IPS-18c (cell line): ENCODE results near the gene TNFRSF18.

Experiments used
- H3K4me3 ChIP-seq: 2 replicates; pipeline ENCODE4 v1.7.0; 2013; ENCODE audit warnings: low read depth, mild to moderate bottlenecking, low read length, moderate library complexity; ENCODE audit not compliant: insufficient read depth
- H3K9me3 ChIP-seq: one replicate; pipeline ENCODE4 v1.6.1; 2013; ENCODE audit warnings: mild to moderate bottlenecking, low read length, moderate library complexity; ENCODE audit not compliant: control insufficient read depth, insufficient read depth

The TNFRSF18 gene

DNA sequence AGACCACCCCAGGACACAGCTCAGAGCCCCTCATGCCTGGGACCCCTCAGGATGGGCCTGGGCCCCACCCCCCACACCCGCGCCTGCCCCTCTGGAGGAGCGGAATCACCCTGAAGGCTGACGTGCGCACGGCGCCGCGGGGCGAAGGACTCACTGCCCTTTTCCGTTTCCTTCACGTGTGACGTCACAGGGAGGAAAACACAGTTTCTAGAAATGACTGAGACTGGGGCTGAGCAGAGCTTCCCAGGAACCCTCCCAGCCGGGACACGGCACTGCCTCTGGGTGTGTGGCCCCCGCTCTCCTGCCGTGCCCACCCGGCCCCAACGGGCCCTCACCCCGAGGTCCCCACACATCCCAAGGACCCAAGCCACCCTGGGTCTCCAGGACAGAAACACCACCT, 12.9 kb upstream of the TNFRSF18 start:
- Histone ChIP-seq H3K9me3 (no peaks in the 10 kb centered on the region), H3K4me3 (no peak overlapping the region)

DNA sequence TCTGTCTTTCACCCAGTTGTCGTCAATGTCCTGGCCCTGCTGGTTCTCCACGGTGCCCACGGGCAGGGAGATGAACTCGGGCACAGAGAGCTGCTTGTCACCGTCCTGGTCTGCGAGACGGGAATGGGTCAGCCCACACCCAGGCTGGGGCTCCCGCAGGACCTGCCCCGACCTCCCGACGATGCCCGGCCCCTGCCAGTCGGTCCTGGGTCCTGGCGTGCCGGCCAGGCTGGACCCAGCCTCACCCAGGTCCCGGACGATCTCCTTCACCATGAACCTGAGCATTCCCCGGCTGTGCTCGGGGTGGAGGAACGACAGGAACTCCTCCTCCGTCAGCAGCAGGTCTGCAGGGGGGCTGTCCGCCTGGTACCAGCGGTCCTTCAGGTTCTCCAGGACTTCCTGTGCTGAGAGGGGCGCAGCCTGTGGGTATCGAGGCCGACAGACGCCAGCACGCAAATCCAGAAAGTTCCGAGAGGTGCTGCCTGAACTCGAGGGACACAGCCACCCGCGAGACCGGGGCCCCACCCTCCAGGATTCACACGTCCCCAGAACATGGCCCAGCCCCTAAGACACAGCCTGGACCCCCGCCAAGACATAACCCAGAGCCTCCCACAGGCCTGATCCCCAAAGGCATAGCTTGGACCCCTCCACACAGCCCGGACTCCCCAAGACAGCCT, 12.3 kb upstream of the TNFRSF18 start:
- no peaks in the 10 kb centered on the region for H3K9me3 ChIP-seq
- H3K4me3 ChIP-seq, result no peak overlapping the region

DNA sequence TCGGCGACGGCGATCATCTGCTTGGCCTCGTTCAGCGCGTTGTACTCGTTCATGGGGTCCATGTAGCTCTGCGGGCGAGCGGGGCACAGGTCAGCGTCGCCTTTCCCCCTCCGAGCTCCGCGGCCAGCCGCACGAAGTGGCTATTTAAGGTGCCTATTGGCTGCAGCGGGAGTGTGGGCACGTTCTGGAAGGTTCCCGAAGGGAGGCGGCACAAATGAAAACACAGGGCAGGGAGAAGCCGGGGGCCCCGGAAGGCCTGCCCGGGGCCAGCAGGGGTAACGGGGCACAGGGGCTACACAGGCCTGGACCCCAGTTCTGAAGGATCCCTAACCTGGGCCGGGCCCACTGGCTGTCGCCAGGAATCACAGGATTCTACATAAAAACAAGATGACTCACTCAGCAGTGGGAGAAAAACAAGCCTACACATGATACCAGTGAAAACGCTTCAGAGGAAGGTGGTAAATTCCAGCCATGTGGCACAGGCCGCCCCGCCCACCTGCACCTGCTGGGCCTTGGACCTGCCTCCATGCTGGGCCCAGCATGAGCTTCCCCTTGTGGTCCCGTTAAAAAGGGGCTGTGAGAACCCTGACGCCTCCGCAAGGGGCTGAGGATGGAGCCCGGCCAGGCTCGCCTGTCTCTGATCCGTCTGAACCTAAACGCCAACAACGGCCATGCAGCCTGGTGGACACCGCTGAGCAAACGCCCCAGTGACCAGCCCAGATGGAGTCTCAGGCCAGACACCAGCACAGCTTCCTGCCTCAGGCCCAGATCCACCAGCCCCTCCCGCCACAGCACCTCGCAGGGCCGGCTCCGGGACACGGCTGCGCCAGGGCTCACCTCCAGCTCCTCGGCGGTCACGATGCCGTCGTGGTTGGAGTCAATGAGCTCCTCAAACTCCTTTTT, 11.5 kb upstream of the TNFRSF18 start:
- Histone ChIP-seq H3K4me3 (no peak overlapping the region), H3K9me3 (no peaks in the 10 kb centered on the region)

DNA sequence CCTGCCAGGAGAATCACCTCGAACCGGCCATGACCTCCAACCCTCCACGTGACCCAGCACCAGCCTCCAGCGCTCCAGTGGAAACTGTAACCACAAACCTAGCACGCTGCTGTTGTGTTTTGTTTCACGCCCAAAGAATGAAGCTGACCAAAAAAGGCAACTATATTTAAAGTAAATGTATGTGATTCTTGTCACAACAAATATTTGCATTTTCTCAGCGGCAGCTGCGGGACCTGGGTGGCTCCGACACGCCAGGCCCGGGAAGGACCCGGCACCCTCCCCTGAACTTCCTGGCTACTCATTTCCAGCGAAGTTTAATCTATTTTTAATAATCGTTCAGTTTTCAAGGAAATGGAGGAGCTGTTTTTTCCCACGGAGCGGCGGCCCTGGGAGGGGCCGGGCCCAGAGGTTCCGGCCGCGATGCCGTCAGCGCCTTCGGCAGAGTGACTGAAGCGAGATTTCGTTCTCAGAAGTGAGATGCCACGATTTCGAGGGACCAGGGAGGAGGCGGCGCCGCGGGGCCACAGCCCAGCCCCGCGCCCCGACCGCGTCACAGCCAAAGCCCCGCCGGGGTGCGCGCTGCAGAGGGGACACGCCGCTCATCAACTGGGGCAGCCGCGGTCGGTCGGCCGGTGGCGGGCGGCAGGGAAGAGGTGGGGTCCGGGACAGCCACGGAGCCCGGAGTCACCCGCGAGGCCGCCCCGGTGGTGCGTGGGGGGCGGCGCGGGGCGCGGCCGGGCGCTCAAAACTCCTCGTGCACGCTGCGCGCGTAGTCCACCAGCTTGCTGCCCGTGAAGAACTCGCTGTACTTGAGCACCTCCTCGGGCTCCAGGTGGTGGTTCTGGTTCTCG, 10.6 kb upstream of the TNFRSF18 start:
- H3K9me3 ChIP-seq, result no peaks in the 10 kb centered on the region
- H3K4me3 ChIP-seq, result no peak overlapping the region

DNA sequence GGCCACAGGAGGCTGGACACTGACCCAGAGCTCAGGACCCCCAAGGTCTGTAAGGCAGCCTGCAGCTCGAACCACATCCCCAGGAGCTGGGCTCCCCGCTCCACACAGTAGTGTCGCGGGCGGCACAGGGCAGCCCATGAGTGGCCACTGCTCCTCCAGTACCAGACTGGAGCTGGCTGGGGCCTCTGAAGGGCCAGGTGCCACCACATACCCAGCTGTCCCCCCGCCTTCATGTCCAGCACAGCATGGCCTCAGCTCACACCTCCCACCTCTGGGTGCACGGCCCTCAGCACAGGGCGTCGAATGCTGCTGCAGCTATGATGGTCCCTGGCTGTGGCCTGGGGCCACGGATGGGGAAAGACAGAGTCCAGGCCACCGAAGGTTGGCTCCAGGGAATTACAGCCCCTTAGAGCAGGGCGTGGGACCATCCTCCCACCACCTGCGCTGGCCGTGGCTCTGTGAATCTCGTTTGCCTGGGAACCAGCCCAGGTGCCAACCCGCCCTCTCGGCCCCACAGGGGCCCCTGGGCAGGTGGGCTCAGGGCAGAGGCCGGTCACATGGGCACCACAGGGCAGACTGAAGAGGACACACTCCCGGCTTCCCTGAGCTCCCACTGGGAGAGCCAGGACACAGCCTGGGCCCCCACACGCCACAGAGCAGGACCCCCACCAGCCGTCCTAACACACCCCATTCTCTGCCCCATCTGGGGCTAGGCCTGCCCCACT, 9.7 kb upstream of the TNFRSF18 start:
- Histone ChIP-seq H3K9me3 (no peaks in the 10 kb centered on the region), H3K4me3 (no peak overlapping the region)

DNA sequence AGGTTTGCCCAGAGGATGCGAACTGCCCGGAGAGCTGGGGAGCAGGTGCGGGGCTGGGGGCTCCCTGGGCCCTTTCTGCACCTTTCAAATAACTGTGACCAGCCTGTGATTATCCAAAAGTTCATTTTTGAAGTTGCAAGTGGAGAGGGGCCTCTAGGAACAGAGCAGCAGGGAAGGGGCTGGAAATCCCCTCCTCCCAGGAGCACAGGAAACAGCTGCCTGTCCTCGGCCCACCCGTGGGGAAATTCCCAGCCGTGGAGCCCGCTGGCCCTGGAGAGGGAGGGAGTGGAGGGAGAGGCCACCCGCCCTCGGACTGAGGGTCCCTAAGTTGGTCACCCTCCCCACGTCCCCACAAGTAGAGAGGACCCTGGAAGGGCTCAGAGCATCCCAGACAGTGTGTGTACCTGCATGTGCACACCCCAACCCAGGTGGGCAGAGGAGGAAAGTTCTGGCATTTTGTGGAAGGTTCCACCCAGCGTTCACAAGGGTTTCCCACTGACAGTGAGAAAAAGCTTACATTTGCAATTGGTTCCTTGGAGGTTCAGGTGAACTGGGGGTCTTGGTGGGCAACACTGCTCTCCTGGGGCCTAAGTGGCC, 8.8 kb upstream of the TNFRSF18 start:
- Histone ChIP-seq H3K4me3 (no peak overlapping the region), H3K9me3 (no peaks in the 10 kb centered on the region)

DNA sequence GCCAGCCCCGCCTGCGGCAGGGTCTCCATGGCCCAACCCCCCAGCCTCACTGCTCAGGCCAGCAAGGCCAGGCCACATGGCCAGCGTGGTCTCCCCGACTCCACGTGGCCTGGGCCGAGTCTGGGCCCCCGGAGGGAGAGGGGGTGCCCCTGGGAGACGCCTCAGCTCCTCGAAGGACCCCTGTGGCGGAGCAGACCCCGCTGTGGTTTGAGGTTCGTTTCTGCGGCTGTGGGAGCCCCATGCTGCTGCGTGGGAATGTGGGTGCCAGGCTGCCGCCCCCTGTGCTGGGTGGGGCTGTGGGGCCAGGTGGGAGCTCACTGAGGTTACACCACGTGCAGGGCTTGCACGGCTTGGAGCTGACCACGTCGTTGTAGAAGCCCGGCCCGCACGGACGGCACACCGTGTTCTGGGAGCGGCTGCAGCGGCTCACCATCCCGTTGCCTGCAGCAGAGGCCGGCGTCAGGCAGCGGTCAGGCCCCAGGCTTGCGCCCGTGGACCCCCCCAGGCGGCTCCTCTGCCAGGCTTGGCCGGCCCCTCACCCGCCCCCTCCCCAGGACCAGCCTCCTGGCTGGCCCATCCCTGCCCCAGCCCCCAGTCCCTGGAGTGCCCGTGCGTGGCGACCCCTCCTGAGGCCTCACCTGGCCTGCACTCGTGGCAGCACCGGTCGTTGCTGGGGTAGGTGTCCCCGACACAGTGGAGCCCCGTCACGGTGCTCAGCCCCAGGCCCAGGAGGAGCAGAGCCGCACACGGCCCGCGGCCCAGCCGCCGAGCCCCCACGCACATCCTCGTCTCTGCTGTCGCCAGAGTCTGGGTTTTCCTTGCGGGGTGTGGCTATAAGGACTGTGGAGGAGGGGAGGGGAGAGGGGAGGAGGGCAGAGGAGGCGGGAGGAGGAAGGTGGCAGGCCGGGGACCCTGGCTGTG, 7.2 kb upstream of the TNFRSF18 start, which contains the start of gene TNFRSF4:
Gene TNFRSF4, minus strand, starts transcription at position 809 of the 921 bp plus-strand sequence. Its CDS starts 26 bp downstream, at position 783.
- Histone ChIP-seq H3K4me3 (no peak within 1 kb of the TSS), H3K9me3 (no peaks in the 10 kb centered on the region)

DNA sequence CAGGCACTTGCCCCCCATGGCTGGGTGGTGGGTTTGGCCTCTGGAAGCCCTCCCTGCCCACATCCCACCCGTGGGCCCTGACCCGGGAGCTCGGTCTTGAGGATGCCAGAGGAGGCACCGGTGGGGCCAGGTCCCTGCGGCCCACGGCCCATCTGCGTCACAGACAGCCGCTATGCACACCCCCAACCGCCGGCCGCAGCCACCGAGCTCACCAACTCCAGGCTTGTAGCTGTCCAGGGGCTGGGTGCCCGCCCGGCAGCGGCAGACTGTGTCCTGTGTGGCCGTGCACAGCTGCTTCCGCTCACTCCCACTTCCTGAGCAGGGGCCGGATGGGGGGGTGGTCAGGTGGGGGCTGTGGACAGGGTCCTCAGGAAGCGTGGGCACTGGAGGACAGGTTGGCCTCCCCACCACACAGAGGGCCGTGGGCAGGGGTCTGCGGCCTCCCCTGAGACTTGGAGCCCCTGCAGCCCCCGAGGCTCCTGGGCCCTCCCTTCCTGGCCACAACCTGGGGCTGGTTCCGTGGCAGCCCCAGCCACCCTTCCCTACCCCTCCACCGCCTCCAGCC, 6.5 kb upstream of the TNFRSF18 start:
- H3K9me3 ChIP-seq, result no peaks in the 10 kb centered on the region

DNA sequence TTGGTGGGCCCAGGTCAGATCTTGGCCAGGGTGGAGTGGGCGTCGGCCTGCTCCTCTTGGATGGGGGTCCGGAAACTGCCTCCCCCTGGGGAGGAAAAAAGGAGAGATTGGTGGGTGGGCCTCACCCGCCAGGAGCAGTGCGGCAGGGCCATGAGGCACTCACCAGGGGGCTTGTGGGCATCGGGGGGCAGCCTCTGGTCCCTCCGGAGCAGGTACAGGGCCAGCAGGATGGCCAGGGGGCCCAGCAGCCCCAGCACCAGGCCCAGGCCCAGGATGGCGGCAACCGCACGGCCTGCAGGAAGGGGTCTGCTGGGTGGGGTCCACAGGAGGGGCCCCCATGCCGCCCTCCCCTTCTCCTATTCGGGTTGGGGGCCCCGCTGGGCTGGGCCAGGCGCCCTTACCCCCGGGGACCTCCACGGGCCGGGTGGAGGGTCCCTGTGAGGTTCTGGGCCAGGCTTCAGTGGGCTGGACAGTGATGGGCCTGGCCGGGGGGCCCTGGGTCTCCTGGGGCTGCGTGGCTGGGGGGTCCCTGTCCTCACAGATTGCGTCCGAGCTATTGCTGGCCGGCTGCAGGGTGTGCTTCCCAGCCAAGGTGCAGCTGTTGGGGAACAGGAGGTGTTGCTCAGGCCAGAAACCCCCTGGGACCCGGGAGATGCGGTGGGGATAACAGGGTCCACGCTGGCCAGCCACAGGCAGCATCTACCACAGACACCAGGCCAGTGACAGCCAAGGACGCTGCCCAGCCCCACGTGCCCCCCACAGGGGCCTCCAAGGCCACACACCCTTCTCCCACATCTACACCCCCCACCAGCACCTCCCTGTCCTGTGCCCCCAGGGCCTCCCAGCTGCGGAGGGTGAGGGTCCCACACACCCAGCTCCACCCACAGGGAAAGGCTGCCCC, 5.4 kb upstream of the TNFRSF18 start:
- Histone ChIP-seq H3K4me3 (no peak overlapping the region), H3K9me3 (no peaks in the 10 kb centered on the region)

More for the DNA sequence above, 6.5 kb upstream of the TNFRSF18 start:
- H3K4me3 ChIP-seq, result no peak overlapping the region

DNA sequence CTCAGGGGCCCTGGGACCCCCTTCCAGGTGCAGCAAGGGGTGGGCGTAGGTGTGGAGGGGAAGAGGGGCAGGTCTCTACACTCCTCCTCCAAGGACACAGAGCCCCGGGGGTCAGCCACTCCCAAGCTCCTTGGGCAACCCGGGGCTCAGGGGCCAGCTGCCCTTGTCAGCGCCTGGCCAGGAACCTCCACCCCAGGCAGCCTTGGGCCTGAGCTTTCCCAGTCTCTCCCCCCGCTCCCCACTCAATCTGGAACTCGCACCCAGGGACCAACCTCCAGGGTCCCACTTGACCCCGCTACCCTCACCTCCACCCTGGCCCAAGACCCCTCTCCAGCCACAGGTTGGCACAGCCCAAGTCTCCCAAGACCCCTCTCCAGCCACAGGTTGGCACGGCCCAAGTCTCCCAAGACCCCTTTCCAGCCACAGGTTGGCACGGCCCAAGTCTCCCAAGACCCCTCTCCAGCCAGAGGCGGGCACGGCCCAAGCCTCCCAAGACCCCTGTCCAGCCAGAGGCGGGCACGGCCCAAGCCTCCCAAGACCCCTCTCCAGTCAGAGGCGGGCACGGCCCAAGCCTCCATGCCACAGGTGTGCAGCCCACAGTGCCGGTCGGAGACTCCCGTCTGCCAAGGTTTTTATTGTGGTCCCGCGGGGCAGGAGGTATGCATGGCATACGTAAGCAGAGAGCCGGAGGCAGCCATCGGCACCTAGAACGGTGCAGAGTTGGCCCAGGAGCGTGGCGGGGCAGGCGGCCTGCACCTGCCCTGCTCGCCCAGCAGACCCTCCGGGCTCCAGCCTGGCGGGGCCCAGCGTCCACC, 4.5 kb upstream of the TNFRSF18 start:
- Histone ChIP-seq H3K4me3 (no peak overlapping the region), H3K9me3 (no peaks in the 10 kb centered on the region)

DNA sequence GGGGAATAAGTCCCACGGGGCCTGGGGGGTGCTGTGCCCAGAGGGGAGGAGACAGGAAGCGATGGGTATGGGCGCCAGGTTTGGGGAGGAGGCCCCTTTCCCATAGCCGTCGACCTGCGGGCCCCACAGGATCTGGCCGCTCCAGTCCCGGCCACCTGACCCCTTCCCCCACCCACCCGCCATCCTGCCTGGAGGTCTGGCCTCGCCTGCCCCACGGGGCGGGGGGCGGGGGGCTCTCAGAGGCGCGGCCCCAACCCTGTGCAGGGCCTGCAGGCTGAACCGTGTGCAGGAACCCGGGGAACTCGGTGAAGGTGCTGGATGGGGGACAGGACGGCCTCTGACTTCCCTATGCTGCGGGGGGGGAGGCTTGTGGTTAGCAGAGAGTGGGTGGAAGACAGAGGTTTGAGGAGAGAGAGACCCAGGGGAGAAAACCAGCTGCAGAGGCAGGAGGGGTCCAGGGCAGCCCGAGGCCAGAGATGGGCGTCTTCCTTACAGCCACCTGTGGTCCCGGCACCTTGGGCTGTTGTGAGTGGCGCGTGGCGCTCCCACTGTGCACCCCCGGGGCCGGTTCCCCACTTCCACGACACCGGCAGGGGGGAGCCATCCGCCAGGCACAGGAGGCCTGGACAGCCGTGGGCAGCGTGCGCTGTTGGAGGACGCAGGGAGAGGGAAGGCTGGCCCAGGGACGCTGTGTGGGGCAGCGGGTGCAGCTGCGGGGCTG, 2.5 kb upstream of the TNFRSF18 start:
- Histone ChIP-seq H3K4me3 (no peak overlapping the region), H3K9me3 (no peaks in the 10 kb centered on the region)

DNA sequence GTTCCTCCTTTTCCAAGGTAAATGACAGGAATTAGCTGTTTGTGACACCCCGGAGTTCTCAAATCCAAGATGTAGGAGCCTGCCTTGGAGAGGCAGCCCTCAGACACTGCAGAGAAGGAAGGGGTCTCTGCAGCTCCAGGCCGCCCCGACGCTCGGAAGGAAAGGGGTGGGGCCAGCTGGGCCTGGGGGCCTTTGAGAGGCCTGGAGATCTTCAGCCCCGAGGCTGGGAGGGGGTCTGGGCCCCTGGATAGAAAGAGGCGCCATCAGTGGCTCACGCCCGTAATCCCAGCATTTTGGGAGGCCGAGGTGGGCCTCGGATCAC, 1.1 kb upstream of the TNFRSF18 start:
- H3K9me3 ChIP-seq, result no peaks in the 10 kb centered on the region
- H3K4me3 ChIP-seq, result no peak overlapping the region

DNA sequence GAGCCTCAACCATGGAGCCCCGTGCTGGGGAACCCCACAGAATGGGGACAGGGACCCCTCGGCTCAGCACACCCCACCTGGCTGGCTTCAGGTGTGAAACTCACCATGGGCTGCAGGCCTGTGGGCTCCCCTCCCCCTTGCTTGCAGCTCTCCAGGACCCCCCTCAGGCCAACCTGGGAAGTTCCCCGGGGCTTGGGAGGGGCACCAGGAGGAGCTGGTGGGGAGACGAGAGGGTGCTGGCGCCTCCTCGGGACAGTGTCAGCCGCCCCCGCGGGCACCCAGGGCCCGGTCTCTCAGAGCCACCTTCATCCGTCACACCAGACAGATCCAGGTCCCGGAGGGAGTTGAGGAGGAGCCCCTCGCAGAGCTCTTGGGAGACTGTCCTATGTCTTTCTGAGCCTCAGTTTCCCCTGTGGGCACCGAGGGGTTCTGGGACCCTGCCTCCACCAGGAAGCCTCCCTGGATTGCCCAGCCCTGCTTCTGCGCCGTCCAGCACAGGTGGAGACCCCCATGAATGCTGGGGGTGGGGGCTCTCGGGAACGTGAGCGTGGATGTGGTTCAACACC, 657 bp upstream of the TNFRSF18 start:
- Histone ChIP-seq H3K9me3 (no peaks in the 10 kb centered on the region), H3K4me3 (no peak overlapping the region)
